Esophagus muscularis mucosa (tissue), 3 donors: ENCODE data around the gene ARHGEF7.
"Not testable (repeated sequence)": the region's sequence is repeated elsewhere in the genome, so short reads cannot be mapped to it uniquely, and the experiment has no call there.

ENCODE experiments used
- EP300 ChIP-seq: sonication (generic); formaldehyde crosslinking; IDR thresholded peaks from one replicate; pipeline ENCODE4 v1.6.1; 2017; ENCODE audit warnings: antibody characterized with exemption
- TF ChIP-seq, protein P1 (sequence below), 3 experiments: fragments of 200-600 bp in 2 of 3; fragments of 450-650 bp in 1 of 3; sonication (generic) in 2 of 3; IDR thresholded peaks; one replicate each; pipeline ENCODE4 v1.5.1; 2017 to 2019; ENCODE audit warnings: antibody characterized with exemption in 3 of 3, mild to moderate bottlenecking in 2 of 3, moderate library complexity in 1 of 3

DNA sequence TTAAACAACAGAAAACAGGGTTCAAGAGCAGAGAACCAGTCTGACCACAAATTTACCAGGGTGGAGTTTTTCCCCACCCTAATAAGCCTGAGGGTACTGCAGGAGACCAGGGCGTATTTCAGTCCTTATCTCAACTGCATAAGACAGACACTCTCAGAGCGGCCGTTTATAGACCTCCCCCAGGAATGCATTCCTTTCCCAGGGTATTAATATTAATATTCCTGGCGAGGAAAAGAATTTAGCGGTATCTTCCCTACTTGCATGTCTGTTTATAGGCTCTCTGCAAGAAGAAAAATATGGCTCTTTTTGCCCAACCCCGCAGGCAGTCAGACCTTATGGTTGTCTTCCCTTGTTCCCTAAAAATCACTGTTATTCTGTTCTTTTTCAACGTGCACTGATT, 43.6 kb upstream of the ARHGEF7 start:
- TF ChIP-seq, protein P1, sequence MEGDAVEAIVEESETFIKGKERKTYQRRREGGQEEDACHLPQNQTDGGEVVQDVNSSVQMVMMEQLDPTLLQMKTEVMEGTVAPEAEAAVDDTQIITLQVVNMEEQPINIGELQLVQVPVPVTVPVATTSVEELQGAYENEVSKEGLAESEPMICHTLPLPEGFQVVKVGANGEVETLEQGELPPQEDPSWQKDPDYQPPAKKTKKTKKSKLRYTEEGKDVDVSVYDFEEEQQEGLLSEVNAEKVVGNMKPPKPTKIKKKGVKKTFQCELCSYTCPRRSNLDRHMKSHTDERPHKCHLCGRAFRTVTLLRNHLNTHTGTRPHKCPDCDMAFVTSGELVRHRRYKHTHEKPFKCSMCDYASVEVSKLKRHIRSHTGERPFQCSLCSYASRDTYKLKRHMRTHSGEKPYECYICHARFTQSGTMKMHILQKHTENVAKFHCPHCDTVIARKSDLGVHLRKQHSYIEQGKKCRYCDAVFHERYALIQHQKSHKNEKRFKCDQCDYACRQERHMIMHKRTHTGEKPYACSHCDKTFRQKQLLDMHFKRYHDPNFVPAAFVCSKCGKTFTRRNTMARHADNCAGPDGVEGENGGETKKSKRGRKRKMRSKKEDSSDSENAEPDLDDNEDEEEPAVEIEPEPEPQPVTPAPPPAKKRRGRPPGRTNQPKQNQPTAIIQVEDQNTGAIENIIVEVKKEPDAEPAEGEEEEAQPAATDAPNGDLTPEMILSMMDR (IDR thresholded peaks at IDR 0.05), result not testable (repeated sequence)
- not testable (repeated sequence) for TF ChIP-seq EP300
